Vagina (tissue), 2 donors: ENCODE results near the gene CDKL1.

Experiments
- POLR2A ChIP-seq, 2 donors: fragments of 450-650 bp; IDR thresholded peaks; one replicate each; pipeline ENCODE4 v1.6.1; 2017; ENCODE audit warnings: antibody characterized with exemption in 2 of 2, mild to moderate bottlenecking in 2 of 2, moderate library complexity in 2 of 2
- POLR2AphosphoS5 ChIP-seq, 2 donors: sonication (generic); formaldehyde crosslinking; IDR thresholded peaks; one replicate each; pipeline ENCODE4 v1.9.0; 2017; ENCODE audit warnings: antibody characterized with exemption in 2 of 2, mild to moderate bottlenecking in 2 of 2, low read depth in 1 of 2; ENCODE audit not compliant: insufficient read depth in 1 of 2
- TF ChIP-seq, protein P1 (sequence below), 3 experiments: fragments of 450-650 bp in 2 of 3; fragments of 200-600 bp in 1 of 3; sonication (generic) in 1 of 3; IDR thresholded peaks; one replicate each; pipeline ENCODE4 v1.5.1; 2017 to 2019; ENCODE audit warnings: antibody characterized with exemption in 3 of 3, mild to moderate bottlenecking in 2 of 3, moderate library complexity in 2 of 3

DNA sequence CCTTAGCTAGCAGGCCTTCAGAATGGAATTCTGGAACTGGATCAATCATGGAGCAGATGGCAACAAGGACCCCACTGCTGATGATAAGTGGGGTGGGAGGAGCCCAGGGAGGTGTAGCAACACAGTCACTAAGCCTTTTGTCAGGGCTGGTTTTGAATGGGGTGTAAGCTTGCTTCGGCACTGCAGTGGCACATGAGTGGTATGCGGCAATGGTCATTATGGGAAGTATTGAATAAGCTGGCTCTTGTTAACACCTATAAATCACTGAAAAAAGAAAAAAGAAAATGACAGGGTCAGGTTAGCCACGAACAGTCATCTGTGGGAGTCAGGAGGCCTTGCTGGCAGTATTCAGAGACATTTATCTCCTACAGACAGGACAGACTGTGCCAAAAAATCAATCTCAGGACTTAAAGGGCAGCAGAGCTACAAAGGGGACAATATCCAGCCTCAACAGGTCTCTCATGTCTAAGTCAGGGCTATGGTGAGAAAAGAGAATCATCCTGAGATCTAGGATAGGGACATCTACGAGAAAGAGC, 19.1 kb downstream of the CDKL1 start:
- TF ChIP-seq, protein P1, sequence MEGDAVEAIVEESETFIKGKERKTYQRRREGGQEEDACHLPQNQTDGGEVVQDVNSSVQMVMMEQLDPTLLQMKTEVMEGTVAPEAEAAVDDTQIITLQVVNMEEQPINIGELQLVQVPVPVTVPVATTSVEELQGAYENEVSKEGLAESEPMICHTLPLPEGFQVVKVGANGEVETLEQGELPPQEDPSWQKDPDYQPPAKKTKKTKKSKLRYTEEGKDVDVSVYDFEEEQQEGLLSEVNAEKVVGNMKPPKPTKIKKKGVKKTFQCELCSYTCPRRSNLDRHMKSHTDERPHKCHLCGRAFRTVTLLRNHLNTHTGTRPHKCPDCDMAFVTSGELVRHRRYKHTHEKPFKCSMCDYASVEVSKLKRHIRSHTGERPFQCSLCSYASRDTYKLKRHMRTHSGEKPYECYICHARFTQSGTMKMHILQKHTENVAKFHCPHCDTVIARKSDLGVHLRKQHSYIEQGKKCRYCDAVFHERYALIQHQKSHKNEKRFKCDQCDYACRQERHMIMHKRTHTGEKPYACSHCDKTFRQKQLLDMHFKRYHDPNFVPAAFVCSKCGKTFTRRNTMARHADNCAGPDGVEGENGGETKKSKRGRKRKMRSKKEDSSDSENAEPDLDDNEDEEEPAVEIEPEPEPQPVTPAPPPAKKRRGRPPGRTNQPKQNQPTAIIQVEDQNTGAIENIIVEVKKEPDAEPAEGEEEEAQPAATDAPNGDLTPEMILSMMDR (IDR thresholded peaks at IDR 0.05) = no peak
- TF ChIP-seq POLR2AphosphoS5 (IDR thresholded peaks at IDR 0.05; ENCODE audit: insufficient read depth in 1 of 2, low read depth in 1 of 2) (no peak), POLR2A (IDR thresholded peaks at IDR 0.05) (no peak)
